Measurements from ENCODE around the gene VOPP1.
A peak's percentile ranks its signal among the peaks of the same experiment; 100 is the strongest.
"Not testable (repeated sequence)": the region's sequence is repeated elsewhere in the genome, so short reads cannot be mapped to it uniquely, and the experiment has no call there.

VOPP1 gene

GRCh38 chr7:55582656-55583055, 10.4 kb upstream of the VOPP1 start:
- not testable (repeated sequence) for DNase-seq (ENCODE audit: low spot score)

GRCh38 chr7:55576753-55577152, 4.5 kb upstream of the VOPP1 start:
- no peak for DNase-seq (ENCODE audit: low spot score)

- no peak for DNase-seq (ENCODE audit: low spot score)
Observed at GRCh38 chr7:55575733-55576132, 3.4 kb upstream of the VOPP1 start.

- DNase-seq (ENCODE audit: low spot score), result no peak
Observed at GRCh38 chr7:55575098-55575497, 2.8 kb upstream of the VOPP1 start.

- DNase-seq (ENCODE audit: low spot score), result peak; percentile 39
Observed at GRCh38 chr7:55574051-55574717, 1.9 kb upstream of the VOPP1 start.

- DNase-seq (ENCODE audit: low spot score), result no peak
Observed at GRCh38 chr7:55573234-55573900, 1.1 kb upstream of the VOPP1 start.

GRCh38 chr7:55571511-55572377, 558 bp downstream of the VOPP1 start:
- DNase-seq (ENCODE audit: low spot score), result peak; percentile 33

GRCh38 chr7:55570939-55571338, 1.4 kb downstream of the VOPP1 start:
- DNase-seq (ENCODE audit: low spot score), result peak; percentile 83

- no peak for DNase-seq (ENCODE audit: low spot score)
Observed at GRCh38 chr7:55570218-55570873, 2.0 kb downstream of the VOPP1 start.

GRCh38 chr7:55569797-55570196, 2.5 kb downstream of the VOPP1 start:
- no peak for DNase-seq (ENCODE audit: low spot score)

GRCh38 chr7:55569269-55569663, 3.0 kb downstream of the VOPP1 start:
- no peak for DNase-seq (ENCODE audit: low spot score)

- DNase-seq (ENCODE audit: low spot score), result no peak
Observed at GRCh38 chr7:55568613-55569268, 3.6 kb downstream of the VOPP1 start.

- DNase-seq (ENCODE audit: low spot score), result no peak
Observed at GRCh38 chr7:55567571-55567970, 4.7 kb downstream of the VOPP1 start.

- DNase-seq (ENCODE audit: low spot score), result no peak
Observed at GRCh38 chr7:55565681-55566080, 6.6 kb downstream of the VOPP1 start.

GRCh38 chr7:55563596-55564325, 8.5 kb downstream of the VOPP1 start:
- no peak for DNase-seq (ENCODE audit: low spot score)

GRCh38 chr7:55561690-55562089, 10.6 kb downstream of the VOPP1 start:
- DNase-seq (ENCODE audit: low spot score), result no peak

GRCh38 chr7:55558962-55559920, 13.1 kb downstream of the VOPP1 start:
- DNase-seq (ENCODE audit: low spot score), result no peak

GRCh38 chr7:55557666-55558188, 14.6 kb downstream of the VOPP1 start:
- no peak for DNase-seq (ENCODE audit: low spot score)

GRCh38 chr7:55556492-55556891, 15.8 kb downstream of the VOPP1 start:
- DNase-seq (ENCODE audit: low spot score), result no peak

GRCh38 chr7:55556031-55556430, 16.3 kb downstream of the VOPP1 start:
- DNase-seq (ENCODE audit: low spot score), result no peak

Data from AG08395 (cell line).